Measurements from ENCODE around the gene MARVELD3.

DNA sequence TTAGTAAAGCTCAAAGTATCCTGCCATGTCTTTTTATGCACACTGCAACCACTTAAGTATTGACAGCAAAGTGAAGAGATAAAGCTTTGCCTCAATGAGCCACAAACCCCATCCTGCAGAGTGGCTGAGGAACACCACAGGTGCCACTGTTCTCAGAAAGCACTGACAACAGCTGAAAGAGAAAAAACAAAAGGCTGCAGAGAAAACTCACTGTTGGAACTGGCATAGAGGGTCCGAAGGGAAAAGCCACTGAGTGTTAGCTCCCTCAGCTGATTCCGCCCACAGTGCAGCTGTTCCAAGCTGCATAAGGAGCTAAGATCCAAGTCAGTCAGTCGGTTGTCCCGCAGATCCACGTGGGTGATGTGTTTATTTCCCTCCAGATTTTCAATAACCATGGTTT, 50.3 kb downstream of the MARVELD3 start:
- TF ChIP-seq, protein P1, sequence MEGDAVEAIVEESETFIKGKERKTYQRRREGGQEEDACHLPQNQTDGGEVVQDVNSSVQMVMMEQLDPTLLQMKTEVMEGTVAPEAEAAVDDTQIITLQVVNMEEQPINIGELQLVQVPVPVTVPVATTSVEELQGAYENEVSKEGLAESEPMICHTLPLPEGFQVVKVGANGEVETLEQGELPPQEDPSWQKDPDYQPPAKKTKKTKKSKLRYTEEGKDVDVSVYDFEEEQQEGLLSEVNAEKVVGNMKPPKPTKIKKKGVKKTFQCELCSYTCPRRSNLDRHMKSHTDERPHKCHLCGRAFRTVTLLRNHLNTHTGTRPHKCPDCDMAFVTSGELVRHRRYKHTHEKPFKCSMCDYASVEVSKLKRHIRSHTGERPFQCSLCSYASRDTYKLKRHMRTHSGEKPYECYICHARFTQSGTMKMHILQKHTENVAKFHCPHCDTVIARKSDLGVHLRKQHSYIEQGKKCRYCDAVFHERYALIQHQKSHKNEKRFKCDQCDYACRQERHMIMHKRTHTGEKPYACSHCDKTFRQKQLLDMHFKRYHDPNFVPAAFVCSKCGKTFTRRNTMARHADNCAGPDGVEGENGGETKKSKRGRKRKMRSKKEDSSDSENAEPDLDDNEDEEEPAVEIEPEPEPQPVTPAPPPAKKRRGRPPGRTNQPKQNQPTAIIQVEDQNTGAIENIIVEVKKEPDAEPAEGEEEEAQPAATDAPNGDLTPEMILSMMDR (IDR thresholded peaks at IDR 0.05 in 8 of 11, conservative IDR thresholded peaks at IDR 0.05 in 3 of 11) = no peak
- TF ChIP-seq POLR2A (IDR thresholded peaks at IDR 0.05) = no peak
- TF ChIP-seq POLR2AphosphoS5 (IDR thresholded peaks at IDR 0.05) = no peak
